Measurements from ENCODE around the gene PARVG. TPM values are rescaled to one million over a fixed set of nuclear protein-coding genes. Genes with fewer than 3 reads are reported as not detected.

The PARVG gene
- total RNA-seq, 1 donor from 2014 or later, result 65.9 TPM

GRCh38 chr22:44206330-44206645, 25.6 kb downstream of the PARVG start:
- ATAC-seq (no peak), DNase-seq (no peak)
- H3K27ac ChIP-seq, result no peak overlapping the region
- intact Hi-C loops (cut with DNase I), result no loop called here
- no peaks in the 10 kb centered on the region for H3K4me1 ChIP-seq
- H3K36me3 ChIP-seq, result no peaks in the 10 kb centered on the region
- TF ChIP-seq CTCF (IDR thresholded peaks at IDR 0.05), result no peak
- H3K27me3 ChIP-seq, result no peaks in the 10 kb centered on the region
- no peak overlapping the region for H3K4me3 ChIP-seq
- H3K9me3 ChIP-seq, result peaks cover 12% of the 10 kb centered on the region

DNA sequence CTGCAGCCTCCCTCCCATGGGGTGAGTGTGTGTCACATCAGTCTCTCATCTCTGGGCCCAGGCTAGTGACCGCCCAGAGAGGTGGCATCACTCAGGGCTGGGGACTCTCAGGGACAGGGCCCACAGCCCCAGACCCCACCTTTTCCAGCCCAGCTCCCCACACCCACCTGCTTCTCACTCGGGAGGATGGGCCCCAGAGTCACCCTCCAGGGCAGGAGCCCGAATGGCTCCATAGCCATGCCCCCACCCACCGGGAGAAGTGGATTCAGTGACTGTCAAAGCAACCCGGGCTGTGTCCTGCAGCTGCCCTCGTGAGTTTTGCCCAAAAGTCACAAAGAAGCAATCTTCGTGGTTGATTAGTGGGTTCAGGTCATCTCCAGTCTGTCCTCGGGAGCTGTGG, 26.0 kb downstream of the PARVG start:
- Histone ChIP-seq H3K27ac (no peak overlapping the region), H3K4me3 (no peak overlapping the region), H3K4me1 (no peaks in the 10 kb centered on the region), H3K9me3 (peaks cover 12% of the 10 kb centered on the region), H3K36me3 (no peaks in the 10 kb centered on the region), H3K27me3 (no peaks in the 10 kb centered on the region)
- intact Hi-C loops (cut with DNase I), result no loop called here
- DNase-seq (no peak), ATAC-seq (no peak)
- no peak for TF ChIP-seq CTCF (IDR thresholded peaks at IDR 0.05)

DNA sequence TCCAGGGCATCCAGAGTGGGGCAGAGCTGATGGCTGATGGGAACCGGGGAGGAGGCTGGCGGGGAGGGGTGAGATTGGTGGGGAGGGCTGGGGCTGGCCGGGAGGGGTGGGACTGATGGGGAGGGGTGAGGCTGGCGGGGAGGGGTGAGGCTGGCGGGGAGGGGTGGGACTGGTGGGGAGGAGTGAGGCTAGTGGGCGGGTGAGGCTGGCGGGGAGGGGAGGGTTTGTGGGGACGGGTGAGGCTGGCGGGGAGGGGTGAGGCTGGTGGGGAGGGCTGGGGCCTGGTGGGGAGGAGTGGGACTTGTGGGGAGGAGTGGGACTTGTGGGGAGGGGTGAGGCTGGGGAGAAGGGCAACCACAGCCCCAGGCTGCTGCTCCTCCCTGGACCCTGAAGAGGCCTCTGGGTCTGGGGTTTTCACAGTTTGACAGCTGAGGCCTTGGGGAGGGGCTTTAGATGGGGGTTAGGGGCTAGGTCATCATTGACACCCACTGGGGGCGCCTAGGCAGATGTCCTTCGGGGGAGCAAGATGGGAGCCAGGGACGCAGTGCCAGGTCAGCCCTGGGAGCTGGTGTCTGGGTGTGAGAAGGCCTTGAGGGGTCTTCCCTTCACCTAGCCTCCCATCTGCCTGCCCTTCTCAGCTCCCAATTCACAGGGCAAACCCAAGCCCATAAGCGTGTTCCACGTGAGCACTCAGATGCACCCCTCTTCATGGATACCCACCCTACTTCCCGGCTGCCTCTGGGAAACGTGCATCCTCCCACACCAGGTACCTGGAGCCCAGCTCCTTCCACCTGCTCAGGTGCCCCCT, 26.7 kb downstream of the PARVG start:
- intact Hi-C loops (cut with DNase I), result no loop called here
- H3K9me3 ChIP-seq, result peaks cover 12% of the 10 kb centered on the region
- no peaks in the 10 kb centered on the region for H3K36me3 ChIP-seq
- no peaks in the 10 kb centered on the region for H3K4me1 ChIP-seq
- ATAC-seq (no peak), DNase-seq (no peak)
- no peak overlapping the region for H3K27ac ChIP-seq
- no peak for TF ChIP-seq CTCF (IDR thresholded peaks at IDR 0.05)
- H3K27me3 ChIP-seq, result no peaks in the 10 kb centered on the region
- no peak overlapping the region for H3K4me3 ChIP-seq

DNA sequence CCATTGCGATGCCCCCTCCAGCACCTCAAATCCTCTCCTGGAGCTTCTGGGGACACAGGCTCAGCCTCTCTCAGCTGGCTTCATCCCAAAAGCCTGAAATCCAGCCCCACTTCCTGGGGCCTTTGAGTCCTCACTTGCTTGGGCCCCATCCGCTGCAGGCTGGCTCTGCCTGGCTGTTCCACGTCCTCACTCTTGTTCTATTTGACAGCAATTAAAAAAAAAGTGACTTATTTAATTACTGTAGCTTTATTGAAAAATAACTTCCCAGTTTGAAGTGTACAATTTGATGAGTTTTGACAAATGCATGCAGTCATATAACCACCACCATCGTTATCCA, 27.2 kb downstream of the PARVG start:
- no peak for DNase-seq
- Histone ChIP-seq H3K36me3 (no peaks in the 10 kb centered on the region), H3K9me3 (peaks cover 12% of the 10 kb centered on the region), H3K4me3 (no peak overlapping the region), H3K4me1 (no peaks in the 10 kb centered on the region), H3K27me3 (no peaks in the 10 kb centered on the region), H3K27ac (no peak overlapping the region)
- ATAC-seq, result no peak
- no peak for TF ChIP-seq CTCF (IDR thresholded peaks at IDR 0.05)
- intact Hi-C loops (cut with DNase I), result no loop called here

GRCh38 chr22:44209343-44209742, 28.6 kb downstream of the PARVG start:
- no peaks in the 10 kb centered on the region for H3K27me3 ChIP-seq
- peaks cover 12% of the 10 kb centered on the region for H3K9me3 ChIP-seq
- no peak for TF ChIP-seq CTCF (IDR thresholded peaks at IDR 0.05)
- H3K4me3 ChIP-seq, result no peak overlapping the region
- H3K27ac ChIP-seq, result no peak overlapping the region
- no peaks in the 10 kb centered on the region for H3K36me3 ChIP-seq
- no peaks in the 10 kb centered on the region for H3K4me1 ChIP-seq
- ATAC-seq (no peak), DNase-seq (no peak)
- intact Hi-C loops (cut with DNase I), result no loop called here

DNA sequence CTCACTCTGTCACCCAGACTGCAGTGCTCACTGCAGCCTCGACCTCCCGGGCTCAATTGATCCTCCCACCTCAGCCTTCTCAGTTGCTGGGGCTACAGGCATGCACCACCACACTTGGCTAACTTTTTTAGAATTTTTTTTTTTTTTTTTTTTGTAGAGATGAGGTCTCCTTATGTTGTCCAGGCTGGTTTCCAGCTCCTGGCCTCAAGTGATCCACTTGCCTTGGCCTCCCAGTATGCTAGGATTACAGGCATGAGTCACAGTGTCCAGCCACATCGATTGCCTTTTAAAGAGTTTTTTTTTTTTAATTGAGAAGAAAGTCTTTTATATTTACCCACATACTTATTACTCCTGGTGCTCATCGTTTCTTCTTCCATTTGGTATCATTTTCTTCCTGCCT, 30.0 kb downstream of the PARVG start:
- intact Hi-C loops (cut with DNase I), result no loop called here
- H3K4me1 ChIP-seq, result no peaks in the 10 kb centered on the region

More for the DNA sequence above, 30.0 kb downstream of the PARVG start:
- Histone ChIP-seq H3K27me3 (no peaks in the 10 kb centered on the region), H3K27ac (no peak overlapping the region), H3K36me3 (no peaks in the 10 kb centered on the region), H3K9me3 (peaks cover 12% of the 10 kb centered on the region), H3K4me3 (no peak overlapping the region)
- no peak for TF ChIP-seq CTCF (IDR thresholded peaks at IDR 0.05)
- ATAC-seq (no peak), DNase-seq (no peak)

All from upper lobe of right lung (tissue), 1 donor.